Measurements from ENCODE around the gene SYT3. TPM values are rescaled to one million over a fixed set of nuclear protein-coding genes. Genes with fewer than 3 reads are reported as not detected.
"Not testable (repeated sequence)": the region's sequence is repeated elsewhere in the genome, so short reads cannot be mapped to it uniquely, and the experiment has no call there.

The SYT3 gene
- total and polyA plus RNA-seq, 4 donors, result not detected

- no peak overlapping the region for H3K27ac ChIP-seq (ENCODE audit: low read depth in 1 of 2, low read length in 2 of 2)
- no peaks in the 10 kb centered on the region for H3K4me1 ChIP-seq (ENCODE audit: control insufficient read depth in 4 of 4, insufficient read depth in 4 of 4, low read length in 3 of 4)
- TF ChIP-seq JUND (IDR thresholded peaks at IDR 0.05), result no peak
- no peak for TF ChIP-seq HNF4G (IDR thresholded peaks at IDR 0.05)
- H3K9ac ChIP-seq (ENCODE audit: low read depth in 1 of 2, low read length in 2 of 2), result no peak overlapping the region
- 51% methylated on average over 11 of the region's 11 CpGs for WGBS
- no peaks in the 10 kb centered on the region for H3K36me3 ChIP-seq (ENCODE audit: control insufficient read depth in 4 of 4, insufficient read depth in 3 of 4, low read depth in 1 of 4, low read length in 3 of 4)
- no peak overlapping the region for H3K4me3 ChIP-seq (ENCODE audit: low read depth in 1 of 3, low read length in 3 of 3)
- peaks cover 0 to 3% (median 0%) of the 10 kb centered on the region in 4 donors for H3K9me3 ChIP-seq (ENCODE audit: control insufficient read depth in 4 of 4, low read length in 3 of 4)
- DNase-seq (ENCODE audit: low spot score), result no peak
- H3K27me3 ChIP-seq (ENCODE audit: control insufficient read depth in 4 of 4, insufficient read depth in 4 of 4, low read length in 3 of 4), result peaks cover 0 to 5% (median 2%) of the 10 kb centered on the region in 4 donors
Measured at GRCh38 chr19:50601407-50602088, 38.1 kb downstream of the SYT3 start.

GRCh38 chr19:50599427-50599826 lies 40.3 kb downstream of the SYT3 start:
- peaks cover 0 to 5% (median 2%) of the 10 kb centered on the region in 4 donors for H3K27me3 ChIP-seq (ENCODE audit: control insufficient read depth in 4 of 4, insufficient read depth in 4 of 4, low read length in 3 of 4)
- 81% methylated on average over 9 of the region's 9 CpGs for WGBS
- TF ChIP-seq RXRA (IDR thresholded peaks at IDR 0.05), result no peak
- DNase-seq (ENCODE audit: low spot score), result no peak
- H3K27ac ChIP-seq (ENCODE audit: low read depth in 1 of 2, low read length in 2 of 2), result no peak overlapping the region
- H3K4me3 ChIP-seq (ENCODE audit: low read depth in 1 of 3, low read length in 3 of 3), result no peak overlapping the region
- H3K9ac ChIP-seq (ENCODE audit: low read depth in 1 of 2, low read length in 2 of 2), result no peak overlapping the region
- no peaks in the 10 kb centered on the region for H3K9me3 ChIP-seq (ENCODE audit: control insufficient read depth in 4 of 4, low read length in 3 of 4)
- H3K36me3 ChIP-seq (ENCODE audit: control insufficient read depth in 4 of 4, insufficient read depth in 3 of 4, low read depth in 1 of 4, low read length in 3 of 4), result no peaks in the 10 kb centered on the region
- no peaks in the 10 kb centered on the region for H3K4me1 ChIP-seq (ENCODE audit: control insufficient read depth in 4 of 4, insufficient read depth in 4 of 4, low read length in 3 of 4)

GRCh38 chr19:50590191-50590590 lies 49.5 kb downstream of the SYT3 start:
- H3K36me3 ChIP-seq (ENCODE audit: control insufficient read depth in 4 of 4, insufficient read depth in 3 of 4, low read depth in 1 of 4, low read length in 3 of 4), result no peaks in the 10 kb centered on the region
- no peaks in the 10 kb centered on the region for H3K9me3 ChIP-seq (ENCODE audit: control insufficient read depth in 4 of 4, low read length in 3 of 4)
- no peak for TF ChIP-seq RXRA (IDR thresholded peaks at IDR 0.05)
- TF ChIP-seq GABPA (IDR thresholded peaks at IDR 0.05 in 1 of 2, conservative IDR thresholded peaks at IDR 0.05 in 1 of 2), result no peak
- TF ChIP-seq CTCF (IDR thresholded peaks at IDR 0.05; ENCODE audit: low read depth, low read length, missing input control), result no peak
- TF ChIP-seq ZBTB33 (IDR thresholded peaks at IDR 0.05), result no peak
- TF ChIP-seq NR2F2 (IDR thresholded peaks at IDR 0.05), result no peak
- TF ChIP-seq SP1 (IDR thresholded peaks at IDR 0.05), result no peak
- no peak for TF ChIP-seq ATF3 (IDR thresholded peaks at IDR 0.05)
- no peak for TF ChIP-seq REST (IDR thresholded peaks at IDR 0.05)
- TF ChIP-seq HNF4A (conservative IDR thresholded peaks at IDR 0.05), result no peak
- no peak for TF ChIP-seq YY1 (IDR thresholded peaks at IDR 0.05)
- TF ChIP-seq HNF4G (IDR thresholded peaks at IDR 0.05), result no peak
- no peak for TF ChIP-seq MAX (IDR thresholded peaks at IDR 0.05)
- no peaks in the 10 kb centered on the region for H3K4me1 ChIP-seq (ENCODE audit: control insufficient read depth in 4 of 4, insufficient read depth in 4 of 4, low read length in 3 of 4)
- H3K4me3 ChIP-seq (ENCODE audit: low read depth in 1 of 3, low read length in 3 of 3), result no peak overlapping the region
- H3K27ac ChIP-seq (ENCODE audit: low read depth in 1 of 2, low read length in 2 of 2), result no peak overlapping the region
- H3K27me3 ChIP-seq (ENCODE audit: control insufficient read depth in 4 of 4, insufficient read depth in 4 of 4, low read length in 3 of 4), result peaks cover 0 to 3% (median 0%) of the 10 kb centered on the region in 4 donors
- DNase-seq (ENCODE audit: low spot score), result no peak
- 84% methylated on average over 3 of the region's 3 CpGs for WGBS
- no peak overlapping the region for H3K9ac ChIP-seq (ENCODE audit: low read depth in 1 of 2, low read length in 2 of 2)

GRCh38 chr19:50581795-50582660 lies 57.7 kb downstream of the SYT3 start:
- not testable (repeated sequence) for H3K4me1 ChIP-seq (ENCODE audit: control insufficient read depth in 4 of 4, insufficient read depth in 4 of 4, low read length in 3 of 4); H3K27me3 ChIP-seq (ENCODE audit: control insufficient read depth in 4 of 4, insufficient read depth in 4 of 4, low read length in 3 of 4); H3K9me3 ChIP-seq (ENCODE audit: control insufficient read depth in 4 of 4, low read length in 3 of 4); H3K27ac ChIP-seq (ENCODE audit: low read depth in 1 of 2, low read length in 2 of 2); H3K9ac ChIP-seq (ENCODE audit: low read depth in 1 of 2, low read length in 2 of 2); H3K4me3 ChIP-seq (ENCODE audit: low read depth in 1 of 3, low read length in 3 of 3); DNase-seq (ENCODE audit: low spot score); H3K36me3 ChIP-seq (ENCODE audit: control insufficient read depth in 4 of 4, insufficient read depth in 3 of 4, low read depth in 1 of 4, low read length in 3 of 4)
- 75% methylated on average over 23 of the region's 24 CpGs for WGBS
